H9 (cell line): ENCODE data around the gene TFDP3. TPM values are rescaled to one million over a fixed set of nuclear protein-coding genes. Genes with fewer than 3 reads are reported as not detected.
A peak's percentile ranks its signal among the peaks of the same experiment; 100 is the strongest.

ENCODE experiments used
- DNase-seq: peaks from one replicate; pipeline ENCODE4 v3.0.0-alpha.2; 2017
- H2AFZ ChIP-seq: one replicate; pipeline ENCODE4 v1.6.1; 2013; ENCODE audit warnings: mild to moderate bottlenecking, low read length, control low read depth, moderate library complexity
- H2AK5ac ChIP-seq: 2 replicates; pipeline ENCODE4 v1.6.1; 2013; ENCODE audit warnings: low read length, control low read depth, mixed read lengths; ENCODE audit not compliant: insufficient read length
- H2BK120ac ChIP-seq: one replicate; pipeline ENCODE4 v1.6.1; 2013; ENCODE audit warnings: low read depth, mild to moderate bottlenecking, low read length, control low read depth, inconsistent platforms; ENCODE audit not compliant: poor library complexity, severe bottlenecking
- H2BK12ac ChIP-seq: 2 replicates; pipeline ENCODE4 v1.6.1; 2013; ENCODE audit warnings: low read length, control low read depth, mixed read lengths, low read depth; ENCODE audit not compliant: insufficient read length
- H2BK15ac ChIP-seq: 2 replicates; pipeline ENCODE4 v1.6.1; 2013; ENCODE audit warnings: low read depth, low read length, control low read depth
- H2BK20ac ChIP-seq: one replicate; pipeline ENCODE4 v1.6.1; 2013; ENCODE audit warnings: low read depth, mild to moderate bottlenecking, low read length, control low read depth, inconsistent platforms; ENCODE audit not compliant: poor library complexity, severe bottlenecking
- H2BK5ac ChIP-seq: 2 replicates; pipeline ENCODE4 v1.6.1; 2013; ENCODE audit warnings: low read length, control low read depth, mixed read lengths; ENCODE audit not compliant: insufficient read length
- H3K14ac ChIP-seq: 2 replicates; pipeline ENCODE4 v1.6.1; 2013; ENCODE audit warnings: low read length, control low read depth; ENCODE audit not compliant: insufficient read depth
- H3K18ac ChIP-seq: 2 replicates; pipeline ENCODE4 v1.6.1; 2013; ENCODE audit warnings: low read depth, mild to moderate bottlenecking, mixed read lengths, low read length, control low read depth; ENCODE audit not compliant: insufficient read length
- H3K23ac ChIP-seq: 2 replicates; pipeline ENCODE4 v1.6.1; 2013; ENCODE audit warnings: low read length, control low read depth, mixed read lengths, low read depth; ENCODE audit not compliant: insufficient read length
- H3K23me2 ChIP-seq: 2 replicates; pipeline ENCODE4 v1.6.1; 2013; ENCODE audit warnings: low read depth, mild to moderate bottlenecking, mixed read lengths, low read length, control low read depth; ENCODE audit not compliant: insufficient read length, poor library complexity, severe bottlenecking
- H3K27ac ChIP-seq: 2 replicates; pipeline ENCODE4 v1.5.1; 2013; ENCODE audit warnings: low read length, control low read depth, mixed read lengths, low read depth; ENCODE audit not compliant: insufficient read length
- H3K27me3 ChIP-seq: 2 replicates; pipeline ENCODE4 v1.6.1; 2013; ENCODE audit warnings: low read length, control low read depth, inconsistent platforms; ENCODE audit not compliant: insufficient read depth
- H3K4ac ChIP-seq: 2 replicates; pipeline ENCODE4 v1.6.1; 2013; ENCODE audit warnings: low read depth, mild to moderate bottlenecking, control low read depth, inconsistent platforms, low read length, moderate library complexity
- H3K4me1 ChIP-seq: 2 replicates; pipeline ENCODE4 v1.6.1; 2013; ENCODE audit warnings: low read length, control low read depth, inconsistent platforms; ENCODE audit not compliant: insufficient read depth
- H3K4me2 ChIP-seq: 2 replicates; pipeline ENCODE4 v1.6.1; 2013; ENCODE audit warnings: low read length, control low read depth, mixed read lengths; ENCODE audit not compliant: insufficient read length, insufficient read depth
- H3K56ac ChIP-seq: 2 replicates; pipeline ENCODE4 v1.6.1; 2013; ENCODE audit warnings: low read depth, mild to moderate bottlenecking, mixed read lengths, low read length, control low read depth; ENCODE audit not compliant: insufficient read length
- H3K79me1 ChIP-seq: 2 replicates; pipeline ENCODE4 v1.6.1; 2013; ENCODE audit warnings: low read depth, mild to moderate bottlenecking, moderate library complexity, low read length, control low read depth, inconsistent platforms; ENCODE audit not compliant: insufficient read depth, poor library complexity, severe bottlenecking
- H3K79me2 ChIP-seq: 2 replicates; pipeline ENCODE4 v1.6.1; 2013; ENCODE audit warnings: low read length, control low read depth, inconsistent platforms; ENCODE audit not compliant: insufficient read depth
- H3K9ac ChIP-seq: 2 replicates; pipeline ENCODE4 v1.6.1; 2013; ENCODE audit warnings: low read length, control low read depth, mixed read lengths; ENCODE audit not compliant: insufficient read length; ENCODE audit errors: extremely low read depth
- H3K9me3 ChIP-seq: one replicate; pipeline ENCODE4 v1.6.1; 2013; ENCODE audit warnings: low read depth, low read length, inconsistent platforms; ENCODE audit not compliant: control insufficient read depth
- H3T11ph ChIP-seq: one replicate; pipeline ENCODE4 v1.6.1; 2013; ENCODE audit warnings: mild to moderate bottlenecking, low read length, control low read depth, inconsistent platforms
- H4K20me1 ChIP-seq: one replicate; pipeline ENCODE4 v1.6.1; 2013; ENCODE audit not compliant: control insufficient read depth, insufficient read length, insufficient read depth
- H4K5ac ChIP-seq: 2 replicates; pipeline ENCODE4 v1.6.1; 2013; ENCODE audit warnings: low read depth, mild to moderate bottlenecking, mixed read lengths, low read length, control low read depth; ENCODE audit not compliant: insufficient read length
- H4K8ac ChIP-seq: replicated peaks from 2 replicates; pipeline ENCODE4 v1.6.1; 2013; ENCODE audit warnings: low read length, control low read depth, mixed read lengths, low read depth; ENCODE audit not compliant: insufficient read length
- H4K91ac ChIP-seq: 2 replicates; pipeline ENCODE4 v1.6.1; 2013; ENCODE audit warnings: low read depth, mild to moderate bottlenecking, moderate library complexity, mixed read lengths, low read length, control low read depth; ENCODE audit not compliant: insufficient read length
- H3K27ac Mint-ChIP-seq, 3 experiments: 2 replicates in 2 of 3; 3 replicates in 1 of 3; pipeline ENCODE4 v1.8.0; 2020 to 2021; ENCODE audit warnings: mixed read lengths in 3 of 3, mild to moderate bottlenecking in 1 of 3, moderate library complexity in 1 of 3
- H3K27me3 Mint-ChIP-seq: 2 replicates; pipeline ENCODE4 v1.8.0; 2021; ENCODE audit warnings: low read depth, mild to moderate bottlenecking, moderate library complexity, mixed read lengths
- H3K36me3 Mint-ChIP-seq, 3 experiments: 2 replicates in 2 of 3; 3 replicates in 1 of 3; pipeline ENCODE4 v1.8.0; 2020 to 2021; ENCODE audit warnings: low read depth in 3 of 3, mixed read lengths in 3 of 3; ENCODE audit not compliant: insufficient read depth in 1 of 3
- H3K4me1 Mint-ChIP-seq, 2 experiments: 2 replicates each; pipeline ENCODE4 v1.8.0; 2020; ENCODE audit warnings: mixed read lengths in 2 of 2
- H3K4me3 Mint-ChIP-seq, 2 experiments: 2 replicates in 1 of 2; 3 replicates in 1 of 2; pipeline ENCODE4 v1.8.0; 2020 to 2021; ENCODE audit warnings: mild to moderate bottlenecking in 2 of 2, mixed read lengths in 2 of 2, moderate library complexity in 1 of 2
- H3K9me3 Mint-ChIP-seq, 2 experiments: 2 replicates in 1 of 2; 3 replicates in 1 of 2; pipeline ENCODE4 v1.8.0; 2020; ENCODE audit warnings: mild to moderate bottlenecking in 2 of 2, mixed read lengths in 2 of 2, moderate library complexity in 1 of 2
- WGBS: extraction: QIAGEN DNeasy Blood & Tissue Kit; methylation state at CpG from one replicate; pipeline ENCODE4 v1.1.7; 2013; ENCODE audit warnings: missing lambda C conversion rate, low lambda C conversion rate, mixed read lengths; ENCODE audit not compliant: insufficient read length; ENCODE audit errors: extremely low coverage; 5-methylcytosine and 5-hydroxymethylcytosine counted together
- total RNA-seq: library from RNA; stranded (reverse); gene quantifications from 2 replicates; pipeline ENCODE4 v1.2.1, GENCODE V29; 2021
- TF ChIP-seq, protein P1 (sequence below): fragments of 200-600 bp; sonication (generic); conservative IDR thresholded peaks from 3 replicates; pipeline ENCODE4 v1.8.0; 2021; ENCODE audit warnings: antibody characterized with exemption, mild to moderate bottlenecking

TFDP3 gene
- total RNA-seq, 1 experiment from 2014 or later, result not detected

DNA sequence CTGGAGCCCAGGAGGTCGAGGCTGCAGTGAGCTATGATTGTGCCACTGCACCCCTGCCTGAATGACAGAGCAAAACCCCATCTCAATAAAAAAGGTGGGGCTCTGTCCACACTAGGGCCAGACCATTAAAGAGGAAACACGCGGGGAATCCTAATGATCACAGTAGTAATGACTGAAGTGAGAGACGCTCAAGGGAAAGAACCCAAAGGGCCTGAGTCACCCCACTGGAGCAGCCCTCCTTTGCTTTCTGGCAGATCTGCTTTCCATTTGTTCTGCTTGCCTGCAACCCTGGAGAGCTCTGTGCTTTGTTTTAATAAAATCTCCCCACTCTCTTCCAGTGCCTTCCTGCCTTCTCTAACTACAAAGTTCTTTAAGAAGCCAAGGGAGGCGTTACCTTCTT, 5.0 kb downstream of the TFDP3 start:
- Histone ChIP-seq H3K79me2 (no peaks in the 10 kb centered on the region), H3K14ac (no peak overlapping the region), H3K56ac (no peak overlapping the region), H2BK20ac (no peak overlapping the region), H4K20me1 (no peaks in the 10 kb centered on the region), H3K4ac (no peak overlapping the region), H3K23me2 (no peaks in the 10 kb centered on the region), H2BK15ac (no peak overlapping the region), H2BK120ac (no peak overlapping the region), H2BK5ac (no peak overlapping the region), H4K5ac (no peak overlapping the region), H3K18ac (no peak overlapping the region), H3K27ac (no peak overlapping the region), H3K9ac (no peak overlapping the region), H3T11ph (no peak overlapping the region), H4K8ac (no peak overlapping the region), H3K27me3 (no peaks in the 10 kb centered on the region), H2BK12ac (no peak overlapping the region), H3K4me2 (no peak overlapping the region), H3K4me1 (no peaks in the 10 kb centered on the region), H3K23ac (no peak overlapping the region), H4K91ac (no peak overlapping the region), H2AK5ac (no peak overlapping the region), H3K79me1 (no peaks in the 10 kb centered on the region), H3K9me3 (no peaks in the 10 kb centered on the region), H2AFZ (no peak overlapping the region)
- TF ChIP-seq, protein P1, sequence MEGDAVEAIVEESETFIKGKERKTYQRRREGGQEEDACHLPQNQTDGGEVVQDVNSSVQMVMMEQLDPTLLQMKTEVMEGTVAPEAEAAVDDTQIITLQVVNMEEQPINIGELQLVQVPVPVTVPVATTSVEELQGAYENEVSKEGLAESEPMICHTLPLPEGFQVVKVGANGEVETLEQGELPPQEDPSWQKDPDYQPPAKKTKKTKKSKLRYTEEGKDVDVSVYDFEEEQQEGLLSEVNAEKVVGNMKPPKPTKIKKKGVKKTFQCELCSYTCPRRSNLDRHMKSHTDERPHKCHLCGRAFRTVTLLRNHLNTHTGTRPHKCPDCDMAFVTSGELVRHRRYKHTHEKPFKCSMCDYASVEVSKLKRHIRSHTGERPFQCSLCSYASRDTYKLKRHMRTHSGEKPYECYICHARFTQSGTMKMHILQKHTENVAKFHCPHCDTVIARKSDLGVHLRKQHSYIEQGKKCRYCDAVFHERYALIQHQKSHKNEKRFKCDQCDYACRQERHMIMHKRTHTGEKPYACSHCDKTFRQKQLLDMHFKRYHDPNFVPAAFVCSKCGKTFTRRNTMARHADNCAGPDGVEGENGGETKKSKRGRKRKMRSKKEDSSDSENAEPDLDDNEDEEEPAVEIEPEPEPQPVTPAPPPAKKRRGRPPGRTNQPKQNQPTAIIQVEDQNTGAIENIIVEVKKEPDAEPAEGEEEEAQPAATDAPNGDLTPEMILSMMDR, result no peak
- Mint-ChIP-seq H3K27me3 (peaks cover 7% of the 10 kb centered on the region), H3K4me3 (no peak overlapping the region), H3K36me3 (no peaks in the 10 kb centered on the region), H3K9me3 (0 out of 5 replicates have a peak, but pooled peaks cover 0 to under 1% of the 10 kb centered on the region in 2 experiments), H3K27ac (peak overlapping the region in 2 of 3 experiments; percentile 37 to 65; a peak in 4 of 7 replicates), H3K4me1 (peaks cover 7 to 12% of the 10 kb centered on the region in 2 experiments)
- no CpG with 5 or more reads among the region's 5 CpGs for WGBS
- no peak for DNase-seq
